PC-9 (cell line): Measurements from ENCODE around the gene LRIG3. TPM values are rescaled to one million over a fixed set of nuclear protein-coding genes. Genes with fewer than 3 reads are reported as not detected.

Source experiments
- BruUV-seq: library from RNA; stranded (reverse); fragments of 400-500 nt; replicated peaks from 2 replicates; lab custom pipeline; 2021; lab: Mats Ljungman, UMichigan
- CTCF ChIA-PET: fragments of 300-600 bp; sonication (Branson Sonifier 250); formaldehyde crosslinking; loops from one replicate; lab custom pipeline; 2022; ENCODE audit warnings: antibody characterized with exemption; lab: Charles Lee
- POLR2A ChIA-PET: fragments of 300-600 bp; sonication (Branson Sonifier 250); formaldehyde crosslinking; loops from one replicate; lab custom pipeline; 2022; ENCODE audit warnings: antibody characterized with exemption; ENCODE audit not compliant: unreplicated experiment; lab: Charles Lee
- DNase-seq, 2 experiments: peaks; one replicate each; pipeline versions ENCODE4 v3.0.0 to v3.0.0-alpha.2; 2015 to 2022; ENCODE audit warnings: mixed read lengths in 1 of 2
- H2AFZ ChIP-seq: fragments of 200-600 bp; sonication (generic); 2 replicates; pipeline ENCODE4 v1.8.1; 2017; ENCODE audit warnings: antibody characterized with exemption
- H3F3A ChIP-seq: fragments of 200-600 bp; sonication (generic); 2 replicates; pipeline ENCODE4 v1.8.1; 2017; ENCODE audit warnings: antibody characterized with exemption, mild to moderate bottlenecking, low read depth; ENCODE audit not compliant: insufficient read depth
- H3K27ac ChIP-seq: fragments of 200-600 bp; sonication (generic); 2 replicates; pipeline ENCODE4 v1.6.1; 2016; ENCODE audit warnings: mixed run types
- H3K27me3 ChIP-seq: fragments of 200-600 bp; sonication (generic); 2 replicates; pipeline ENCODE4 v1.6.1; 2016; ENCODE audit warnings: low read depth, mixed run types; ENCODE audit not compliant: insufficient read depth
- H3K36me3 ChIP-seq: fragments of 200-600 bp; sonication (generic); 2 replicates; pipeline ENCODE4 v1.6.1; 2016; ENCODE audit warnings: low read depth, mixed run types
- H3K4me1 ChIP-seq: fragments of 200-600 bp; sonication (generic); replicated peaks from 2 replicates; pipeline ENCODE4 v1.6.1; 2016; ENCODE audit warnings: mixed run types; ENCODE audit not compliant: insufficient read depth
- H3K4me2 ChIP-seq: fragments of 200-600 bp; sonication (generic); 2 replicates; pipeline ENCODE4 v1.6.1; 2017; ENCODE audit warnings: mixed run types
- H3K4me3 ChIP-seq: fragments of 200-600 bp; sonication (generic); 2 replicates; pipeline ENCODE4 v1.6.1; 2016; ENCODE audit warnings: mixed run types
- H3K79me2 ChIP-seq: fragments of 200-600 bp; sonication (generic); 2 replicates; pipeline ENCODE4 v1.6.1; 2017; ENCODE audit warnings: low read depth, mixed run types
- H3K9me2 ChIP-seq: fragments of 200-600 bp; sonication (generic); 2 replicates; pipeline ENCODE4 v1.8.1; 2017; ENCODE audit warnings: mild to moderate bottlenecking; ENCODE audit not compliant: insufficient read depth
- H3K9me3 ChIP-seq: fragments of 200-600 bp; sonication (generic); 2 replicates; pipeline ENCODE4 v1.8.1; 2016; ENCODE audit warnings: low read depth; ENCODE audit not compliant: insufficient read depth
- H4K20me1 ChIP-seq: fragments of 200-600 bp; sonication (generic); 2 replicates; pipeline ENCODE4 v1.8.1; 2017; ENCODE audit not compliant: insufficient read depth
- EZH2 ChIP-seq: fragments of 200-600 bp; sonication (generic); IDR thresholded peaks from 2 replicates; pipeline ENCODE4 v1.8.0; 2017; ENCODE audit warnings: antibody characterized with exemption, low read depth
- intact Hi-C: fragments of 100-400 bp; cut with micrococcal nuclease; formaldehyde crosslinking; loops from one replicate; pipeline ENCODE4 v1.10.0; 2022; ENCODE audit not compliant: unreplicated experiment
- total RNA-seq: library from RNA; stranded (reverse); gene quantifications from 2 replicates; pipeline ENCODE4 v1.2.3, GENCODE V29; 2021
- TF ChIP-seq, protein P1 (sequence below): fragments of 200-600 bp; sonication (generic); conservative IDR thresholded peaks from 2 replicates; pipeline ENCODE4 v1.6.1; 2017; ENCODE audit warnings: mixed run types, antibody characterized with exemption, mild to moderate bottlenecking, moderate library complexity

The LRIG3 gene
- total RNA-seq, 1 experiment from 2014 or later = 10.6 TPM

DNA sequence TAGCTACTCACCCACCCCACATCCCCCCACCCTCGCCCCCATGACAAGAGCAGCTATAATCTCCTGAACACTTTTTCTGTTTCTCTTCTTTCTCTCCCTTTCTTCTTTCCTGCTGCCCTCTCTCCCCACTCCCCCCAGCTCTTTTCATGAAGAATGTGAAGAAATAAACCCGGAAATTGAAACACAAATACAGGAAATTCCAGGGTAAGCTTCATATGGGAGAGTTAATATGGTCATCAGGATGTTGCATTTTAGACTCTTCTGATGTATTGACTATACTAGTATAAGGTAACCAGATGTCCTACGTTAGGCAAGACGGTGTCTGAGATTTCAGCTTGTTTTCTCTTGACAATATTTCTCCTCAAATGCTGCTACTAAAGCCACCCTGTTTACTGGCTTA, 41.6 kb upstream of the LRIG3 start:
- TF ChIP-seq, protein P1, sequence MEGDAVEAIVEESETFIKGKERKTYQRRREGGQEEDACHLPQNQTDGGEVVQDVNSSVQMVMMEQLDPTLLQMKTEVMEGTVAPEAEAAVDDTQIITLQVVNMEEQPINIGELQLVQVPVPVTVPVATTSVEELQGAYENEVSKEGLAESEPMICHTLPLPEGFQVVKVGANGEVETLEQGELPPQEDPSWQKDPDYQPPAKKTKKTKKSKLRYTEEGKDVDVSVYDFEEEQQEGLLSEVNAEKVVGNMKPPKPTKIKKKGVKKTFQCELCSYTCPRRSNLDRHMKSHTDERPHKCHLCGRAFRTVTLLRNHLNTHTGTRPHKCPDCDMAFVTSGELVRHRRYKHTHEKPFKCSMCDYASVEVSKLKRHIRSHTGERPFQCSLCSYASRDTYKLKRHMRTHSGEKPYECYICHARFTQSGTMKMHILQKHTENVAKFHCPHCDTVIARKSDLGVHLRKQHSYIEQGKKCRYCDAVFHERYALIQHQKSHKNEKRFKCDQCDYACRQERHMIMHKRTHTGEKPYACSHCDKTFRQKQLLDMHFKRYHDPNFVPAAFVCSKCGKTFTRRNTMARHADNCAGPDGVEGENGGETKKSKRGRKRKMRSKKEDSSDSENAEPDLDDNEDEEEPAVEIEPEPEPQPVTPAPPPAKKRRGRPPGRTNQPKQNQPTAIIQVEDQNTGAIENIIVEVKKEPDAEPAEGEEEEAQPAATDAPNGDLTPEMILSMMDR = no peak
- no peak for TF ChIP-seq EZH2
- no peak for DNase-seq
- no peaks in the 10 kb centered on the region for H3F3A ChIP-seq
- CTCF ChIA-PET = no interaction called here
- no peaks in the 10 kb centered on the region for H3K4me1 ChIP-seq
- no TSS peak for BruUV-seq
- H2AFZ ChIP-seq = no peak overlapping the region
- no peak overlapping the region for H3K27ac ChIP-seq
- no peaks in the 10 kb centered on the region for H3K27me3 ChIP-seq
- H4K20me1 ChIP-seq = no peaks in the 10 kb centered on the region
- no peak overlapping the region for H3K4me3 ChIP-seq
- no peaks in the 10 kb centered on the region for H3K9me2 ChIP-seq
- no peaks in the 10 kb centered on the region for H3K36me3 ChIP-seq
- peaks cover 3% of the 10 kb centered on the region; the same call in 1 of the 2 replicates for H3K9me3 ChIP-seq
- POLR2A ChIA-PET = no interaction called here
- no peaks in the 10 kb centered on the region for H3K79me2 ChIP-seq
- intact Hi-C loops = no loop called here
- no peak overlapping the region for H3K4me2 ChIP-seq

DNA sequence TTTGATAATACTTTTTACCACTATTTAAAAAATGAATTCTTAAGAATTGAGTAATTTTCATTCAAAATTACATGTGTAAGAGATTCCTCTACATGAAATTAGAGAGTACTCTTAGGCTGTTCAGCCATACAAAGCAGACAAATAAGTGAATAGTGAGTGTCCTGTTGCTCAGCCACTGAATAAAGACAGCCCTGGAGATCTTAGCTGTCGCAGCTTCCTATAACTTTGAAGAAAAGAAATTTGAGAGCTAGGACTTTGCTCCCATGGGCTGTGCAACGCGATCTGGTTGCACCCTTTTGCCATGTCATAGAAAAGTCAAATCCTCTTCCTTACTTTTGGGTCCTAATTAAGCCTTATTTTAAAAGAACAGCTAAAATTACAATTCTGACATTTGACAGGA, 40.9 kb upstream of the LRIG3 start:
- intact Hi-C loops = no loop called here
- CTCF ChIA-PET = no interaction called here

DNA sequence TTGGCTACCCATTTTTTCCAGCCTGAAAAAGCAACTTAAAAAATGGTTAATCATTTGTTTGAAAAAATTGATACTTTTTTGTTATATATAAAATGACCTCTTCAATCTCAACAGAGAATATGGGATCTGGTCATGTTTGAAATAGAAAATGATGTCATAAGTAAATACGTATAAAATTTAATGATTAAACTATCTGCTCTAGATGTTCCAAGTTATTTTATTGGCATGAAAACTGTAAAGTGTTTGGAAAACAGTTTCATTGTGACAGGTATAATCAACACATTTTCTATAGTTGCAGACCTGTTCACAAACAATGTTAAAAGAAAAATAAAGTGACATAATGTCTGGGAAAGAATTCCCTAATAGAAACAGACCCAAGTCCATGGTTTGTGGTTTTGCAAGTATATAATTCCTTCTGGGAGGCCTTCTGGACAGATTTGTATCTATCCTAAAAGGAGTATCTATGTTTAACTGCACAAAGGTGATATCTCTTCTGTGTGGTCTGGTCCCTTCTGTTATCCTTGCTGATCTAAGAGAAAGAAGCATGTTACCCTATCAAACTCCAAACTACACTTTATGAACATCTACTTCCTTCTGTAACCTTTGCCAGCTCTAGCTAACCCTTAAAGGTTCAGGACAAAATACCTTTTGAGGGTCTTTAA, 39.5 kb upstream of the LRIG3 start:
- TF ChIP-seq EZH2 = no peak
- TF ChIP-seq, protein P1 = no peak
- no peaks in the 10 kb centered on the region for H3K4me1 ChIP-seq
- H2AFZ ChIP-seq = no peak overlapping the region
- H3K36me3 ChIP-seq = no peaks in the 10 kb centered on the region
- no peak overlapping the region for H3K4me2 ChIP-seq
- H3K9me2 ChIP-seq = no peaks in the 10 kb centered on the region
- H3K4me3 ChIP-seq = no peak overlapping the region
- peaks cover 3% of the 10 kb centered on the region; the same call in 1 of the 2 replicates for H3K9me3 ChIP-seq
- no TSS peak for BruUV-seq
- intact Hi-C loops = no loop called here
- no peaks in the 10 kb centered on the region for H3K27me3 ChIP-seq
- no peaks in the 10 kb centered on the region for H3K79me2 ChIP-seq
- no peak overlapping the region for H3K27ac ChIP-seq
- CTCF ChIA-PET = no interaction called here
- H4K20me1 ChIP-seq = no peaks in the 10 kb centered on the region
- DNase-seq = no peak
- POLR2A ChIA-PET = no interaction called here
- no peaks in the 10 kb centered on the region for H3F3A ChIP-seq

More for the DNA sequence above, 40.9 kb upstream of the LRIG3 start:
- Histone ChIP-seq H4K20me1 (no peaks in the 10 kb centered on the region), H3K9me2 (no peaks in the 10 kb centered on the region), H3K36me3 (no peaks in the 10 kb centered on the region), H3K4me2 (no peak overlapping the region), H3F3A (no peaks in the 10 kb centered on the region), H2AFZ (no peak overlapping the region), H3K79me2 (no peaks in the 10 kb centered on the region), H3K9me3 (peaks cover 3% of the 10 kb centered on the region; the same call in 1 of the 2 replicates), H3K27ac (no peak overlapping the region), H3K4me1 (no peaks in the 10 kb centered on the region), H3K4me3 (no peak overlapping the region), H3K27me3 (no peaks in the 10 kb centered on the region)
- TF ChIP-seq, protein P1 = no peak
- TF ChIP-seq EZH2 = no peak
- POLR2A ChIA-PET = no interaction called here
- BruUV-seq = no TSS peak
- no peak for DNase-seq
